IMR-90 (cell line): Measurements from ENCODE around the gene C10orf105. TPM values are rescaled to one million over a fixed set of nuclear protein-coding genes. Genes with fewer than 3 reads are reported as not detected.
A peak's percentile ranks its signal among the peaks of the same experiment; 100 is the strongest.

Experiments
- ATAC-seq: fragments of 200-7000 bp; cut with Tn5 transposase; 2 replicates; pipeline ENCODE4 v1.9.1; 2020; ENCODE audit warnings: low read depth, mild to moderate bottlenecking, moderate library complexity
- BruUV-seq: library from RNA; stranded (reverse); fragments of 400-500 nt; replicated peaks from 2 replicates; lab custom pipeline; 2021; lab: Mats Ljungman, UMichigan
- CTCF ChIA-PET: fragments of 300-600 bp; formaldehyde crosslinking; extraction: SDS; loops from one replicate; lab custom pipeline; 2021; ENCODE audit warnings: antibody characterized with exemption; lab: Yijun Ruan, JAX
- POLR2A ChIA-PET: fragments of 300-600 bp; sonication (Branson Sonifier 250); formaldehyde crosslinking; loops from one replicate; lab custom pipeline; 2022; ENCODE audit warnings: antibody characterized with exemption; ENCODE audit not compliant: unreplicated experiment; lab: Charles Lee
- DNase-seq: peaks from one replicate; pipeline ENCODE4 v3.0.0; 2013
- H2AFZ ChIP-seq: replicated peaks from 2 replicates; pipeline ENCODE3; 2013; ENCODE audit warnings: low read length, mild to moderate bottlenecking; ENCODE audit not compliant: poor library complexity
- H2AK5ac ChIP-seq: 2 replicates; pipeline ENCODE4 v1.6.1; 2013; ENCODE audit warnings: low read depth, low read length, inconsistent platforms
- H2AK9ac ChIP-seq: replicated peaks from 2 replicates; pipeline ENCODE3; 2013; ENCODE audit warnings: mild to moderate bottlenecking, low read depth, low read length, moderate library complexity; ENCODE audit not compliant: poor library complexity
- H2BK120ac ChIP-seq: 2 replicates; pipeline ENCODE4 v1.6.1; 2013; ENCODE audit warnings: low read depth, low read length, inconsistent platforms
- H2BK15ac ChIP-seq: 3 replicates; pipeline ENCODE4 v1.6.1; 2013; ENCODE audit warnings: low read depth, low read length, inconsistent platforms
- H2BK20ac ChIP-seq: 2 replicates; pipeline ENCODE4 v1.6.1; 2013; ENCODE audit warnings: low read depth, mild to moderate bottlenecking, inconsistent platforms, low read length, moderate library complexity
- H2BK5ac ChIP-seq: 2 replicates; pipeline ENCODE4 v1.6.1; 2013; ENCODE audit warnings: mild to moderate bottlenecking, low read depth, low read length, inconsistent platforms; ENCODE audit not compliant: poor library complexity, severe bottlenecking
- H3K14ac ChIP-seq: replicated peaks from 2 replicates; pipeline ENCODE4 v1.6.1; 2013; ENCODE audit warnings: low read depth, low read length, inconsistent platforms
- H3K18ac ChIP-seq: 2 replicates; pipeline ENCODE4 v1.6.1; 2013; ENCODE audit warnings: low read depth, low read length, control low read depth
- H3K23ac ChIP-seq: 2 replicates; pipeline ENCODE4 v1.6.1; 2013; ENCODE audit warnings: low read depth, low read length, inconsistent platforms
- H3K27ac ChIP-seq: 2 replicates; pipeline ENCODE4 v1.5.1; 2013; ENCODE audit warnings: mild to moderate bottlenecking, control low read depth, low read length; ENCODE audit not compliant: insufficient read depth
- H3K27me3 ChIP-seq: 2 replicates; pipeline ENCODE4 v1.6.1; 2013; ENCODE audit warnings: low read length; ENCODE audit not compliant: control insufficient read depth, insufficient read depth
- H3K36me3 ChIP-seq: 2 replicates; pipeline ENCODE4 v1.6.1; 2013; ENCODE audit warnings: low read length, mixed read lengths; ENCODE audit not compliant: control insufficient read depth, insufficient read depth
- H3K4ac ChIP-seq: 2 replicates; pipeline ENCODE4 v1.6.1; 2013; ENCODE audit warnings: low read depth, low read length, inconsistent platforms
- H3K4me1 ChIP-seq: 2 replicates; pipeline ENCODE4 v1.6.1; 2013; ENCODE audit warnings: low read length, mixed read lengths; ENCODE audit not compliant: control insufficient read depth, insufficient read depth
- H3K4me2 ChIP-seq: 2 replicates; pipeline ENCODE4 v1.6.1; 2013; ENCODE audit warnings: low read depth, mild to moderate bottlenecking, control low read depth, low read length, moderate library complexity
- H3K4me3 ChIP-seq: 2 replicates; pipeline ENCODE4 v1.5.1; 2013; ENCODE audit warnings: low read depth, mild to moderate bottlenecking, control low read depth, low read length, moderate library complexity; ENCODE audit not compliant: insufficient read depth
- H3K56ac ChIP-seq: 2 replicates; pipeline ENCODE4 v1.6.1; 2013; ENCODE audit warnings: low read length, inconsistent platforms; ENCODE audit not compliant: insufficient read depth; ENCODE audit errors: extremely low read depth
- H3K79me1 ChIP-seq, 2 experiments: 2 replicates each; pipeline ENCODE4 v1.6.1; 2013; ENCODE audit warnings: low read length in 2 of 2, inconsistent platforms in 1 of 2, low read depth in 1 of 2
- H3K9ac ChIP-seq: 2 replicates; pipeline ENCODE4 v1.6.1; 2013; ENCODE audit warnings: low read depth, low read length, control low read depth
- H3K9me1 ChIP-seq: 2 replicates; pipeline ENCODE4 v1.6.1; 2013; ENCODE audit warnings: low read length, inconsistent platforms; ENCODE audit not compliant: insufficient read depth
- H3K9me3 ChIP-seq: 2 replicates; pipeline ENCODE4 v1.6.1; 2013; ENCODE audit warnings: low read length; ENCODE audit not compliant: control insufficient read depth, insufficient read depth
- H4K20me1 ChIP-seq: 2 replicates; pipeline ENCODE4 v1.6.1; 2013; ENCODE audit warnings: low read length, inconsistent platforms; ENCODE audit not compliant: insufficient read depth
- H4K5ac ChIP-seq: 2 replicates; pipeline ENCODE4 v1.6.1; 2013; ENCODE audit warnings: mild to moderate bottlenecking, low read depth, low read length, control low read depth
- H4K8ac ChIP-seq, 2 experiments: 2 replicates each; pipeline ENCODE4 v1.6.1; 2013; ENCODE audit warnings: low read depth in 2 of 2, low read length in 2 of 2, control low read depth in 1 of 2, inconsistent platforms in 1 of 2
- H4K91ac ChIP-seq: 2 replicates; pipeline ENCODE4 v1.6.1; 2013; ENCODE audit warnings: low read depth, low read length, inconsistent platforms; ENCODE audit not compliant: insufficient read depth
- BHLHE40 ChIP-seq: fragments of 150-350 bp; IDR thresholded peaks from 2 replicates; pipeline ENCODE4 v1.6.1; 2016; ENCODE audit warnings: mild to moderate bottlenecking, low read depth, low read length
- CEBPB ChIP-seq: IDR thresholded peaks from 2 replicates; pipeline ENCODE4 v1.6.1; 2012; ENCODE audit warnings: low read depth, low read length, improper control_type of control experiment
- WGBS, 2 experiments: methylation state at CpG; one replicate each; pipeline versions ENCODE4 v1.1.5 to v1.1.7; 2013; ENCODE audit warnings: missing lambda C conversion rate in 2 of 2; ENCODE audit not compliant: insufficient read length in 1 of 2; ENCODE audit errors: extremely low coverage in 2 of 2; 5-methylcytosine and 5-hydroxymethylcytosine counted together
- dilution Hi-C: fragments of 300-500 bp; cut with HindIII; formaldehyde crosslinking; loops from one replicate; pipeline ENCODE4 v1.14.3; 2018; ENCODE audit warnings: low sequenced_read_pairs; ENCODE audit not compliant: unreplicated experiment
- in situ Hi-C: fragments of 300-500 bp; cut with MboI; formaldehyde crosslinking; loops from 3 replicates; pipeline ENCODE4 v1.14.3; 2019; ENCODE audit warnings: low sequenced_read_pairs, inconsistent platforms, mixed read lengths
- intact Hi-C: fragments of 100-400 bp; cut with micrococcal nuclease; formaldehyde crosslinking; loops from 2 replicates; pipeline ENCODE4 v1.10.0; 2022
- polyA plus RNA-seq, 3 experiments: library from polyadenylated mRNA; depleted of rRNA; stranded (reverse); fragments of >200 nt; gene quantifications; 2 replicates each; pipeline ENCODE4 v1.2.3, GENCODE V29; 2012; ENCODE audit warnings: low replicate concordance in 1 of 3
- total RNA-seq: library from RNA; depleted of rRNA; stranded (reverse); fragments of >200 nt; gene quantifications from 2 replicates; pipeline ENCODE4 v1.2.3, GENCODE V29; 2012

The C10orf105 gene
- total and polyA plus RNA-seq, 2 of the 4 experiments (the other 2 are of a cell fraction), result under 0.01 TPM; not detected in 1

DNA sequence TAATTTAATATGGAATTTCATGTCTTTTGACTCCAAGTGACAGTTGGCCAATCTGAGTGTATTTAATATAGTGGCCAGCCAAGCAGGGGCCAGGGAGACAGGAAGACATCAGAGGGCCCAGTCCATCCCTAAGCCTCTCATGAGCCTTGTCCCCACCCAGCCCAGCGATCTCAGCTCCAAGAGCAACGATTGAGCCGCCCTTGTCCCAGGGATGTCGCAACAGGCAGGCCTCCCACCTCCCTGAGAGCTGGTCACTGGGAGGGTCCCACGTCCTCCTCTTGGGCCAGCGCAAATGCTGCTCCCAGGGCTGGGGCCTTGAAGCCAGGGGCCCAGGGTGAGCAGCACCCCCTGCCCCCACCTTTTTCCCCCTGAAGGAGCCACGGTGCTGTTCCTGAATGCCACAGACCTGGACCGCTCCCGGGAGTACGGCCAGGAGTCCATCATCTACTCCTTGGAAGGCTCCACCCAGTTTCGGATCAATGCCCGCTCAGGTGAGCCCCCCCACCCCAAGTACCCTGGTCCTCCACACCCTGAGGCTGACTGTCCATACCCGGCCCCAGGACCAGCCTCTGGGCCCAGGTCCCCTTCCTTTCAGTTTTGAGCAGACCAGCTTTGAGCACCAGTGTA, 29.4 kb downstream of the C10orf105 start:
- no peak overlapping the region for H2AK9ac ChIP-seq
- H3K27ac ChIP-seq, result no peak overlapping the region
- no peak overlapping the region for H2BK120ac ChIP-seq
- intact Hi-C loops (no loop called here), dilution Hi-C loops (no loop called here), in situ Hi-C loops (no loop called here)
- H3K4me1 ChIP-seq, result no peaks in the 10 kb centered on the region
- H3K14ac ChIP-seq, result no peak overlapping the region
- BruUV-seq, result no TSS peak
- H3K56ac ChIP-seq, result no peak overlapping the region
- H3K4me2 ChIP-seq, result no peak overlapping the region
- H3K4me3 ChIP-seq, result no peak overlapping the region
- WGBS, 2 experiments, result 50% methylated on average over 4 of the region's 13 CpGs; no CpG with 5 or more reads in 1 of the 2 experiments
- H2BK5ac ChIP-seq, result no peak overlapping the region
- H4K91ac ChIP-seq, result no peak overlapping the region
- CTCF ChIA-PET, result no interaction called here
- H3K9ac ChIP-seq, result no peak overlapping the region
- H4K8ac ChIP-seq, result no peak overlapping the region
- TF ChIP-seq CEBPB (peak; percentile 49; the same call in 1 of the 2 replicates), BHLHE40 (no peak)
- no peak overlapping the region for H2AK5ac ChIP-seq
- DNase-seq, result no peak
- no peaks in the 10 kb centered on the region for H3K9me1 ChIP-seq
- H3K23ac ChIP-seq, result no peak overlapping the region
- H4K20me1 ChIP-seq, result no peaks in the 10 kb centered on the region
- no peak overlapping the region for H2BK15ac ChIP-seq
- H4K5ac ChIP-seq, result no peak overlapping the region
- no peak overlapping the region for H3K4ac ChIP-seq
- no peak overlapping the region for H2AFZ ChIP-seq
- no peaks in the 10 kb centered on the region for H3K79me1 ChIP-seq
- H2BK20ac ChIP-seq, result no peak overlapping the region
- no peak overlapping the region for H3K18ac ChIP-seq
- ATAC-seq, result no peak
- H3K27me3 ChIP-seq, result peaks cover 20% of the 10 kb centered on the region; the same call in 1 of the 2 replicates
- no peaks in the 10 kb centered on the region for H3K9me3 ChIP-seq
- H3K36me3 ChIP-seq, result no peaks in the 10 kb centered on the region
- POLR2A ChIA-PET, result no interaction called here
